ENCODE data around the gene SLC9C1.
"Not testable (repeated sequence)": the region's sequence is repeated elsewhere in the genome, so short reads cannot be mapped to it uniquely, and the experiment has no call there.

SLC9C1 gene

DNA sequence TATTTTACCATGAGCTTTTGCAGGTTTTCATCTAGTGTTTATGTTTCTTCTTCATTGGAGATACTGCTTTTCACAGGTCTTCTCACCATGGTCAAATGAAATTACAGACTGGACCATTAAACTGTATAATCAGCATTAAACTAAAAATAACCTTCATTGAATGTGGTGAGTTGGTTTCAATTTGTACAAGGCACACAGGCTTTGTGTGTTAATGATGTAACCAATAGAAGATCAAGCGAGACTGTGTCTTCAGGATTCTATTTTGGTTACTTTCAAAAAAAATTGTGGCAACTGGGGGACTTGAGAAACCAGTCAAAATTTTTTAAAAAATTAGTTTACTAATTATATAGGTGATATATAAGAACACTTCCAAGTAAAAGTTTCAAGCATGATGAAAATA, 106.7 kb downstream of the SLC9C1 start:
- no peak overlapping the region for H3K27ac ChIP-seq
- no peak for TF ChIP-seq ZFX (IDR thresholded peaks at IDR 0.05)
- TF ChIP-seq, protein P1, sequence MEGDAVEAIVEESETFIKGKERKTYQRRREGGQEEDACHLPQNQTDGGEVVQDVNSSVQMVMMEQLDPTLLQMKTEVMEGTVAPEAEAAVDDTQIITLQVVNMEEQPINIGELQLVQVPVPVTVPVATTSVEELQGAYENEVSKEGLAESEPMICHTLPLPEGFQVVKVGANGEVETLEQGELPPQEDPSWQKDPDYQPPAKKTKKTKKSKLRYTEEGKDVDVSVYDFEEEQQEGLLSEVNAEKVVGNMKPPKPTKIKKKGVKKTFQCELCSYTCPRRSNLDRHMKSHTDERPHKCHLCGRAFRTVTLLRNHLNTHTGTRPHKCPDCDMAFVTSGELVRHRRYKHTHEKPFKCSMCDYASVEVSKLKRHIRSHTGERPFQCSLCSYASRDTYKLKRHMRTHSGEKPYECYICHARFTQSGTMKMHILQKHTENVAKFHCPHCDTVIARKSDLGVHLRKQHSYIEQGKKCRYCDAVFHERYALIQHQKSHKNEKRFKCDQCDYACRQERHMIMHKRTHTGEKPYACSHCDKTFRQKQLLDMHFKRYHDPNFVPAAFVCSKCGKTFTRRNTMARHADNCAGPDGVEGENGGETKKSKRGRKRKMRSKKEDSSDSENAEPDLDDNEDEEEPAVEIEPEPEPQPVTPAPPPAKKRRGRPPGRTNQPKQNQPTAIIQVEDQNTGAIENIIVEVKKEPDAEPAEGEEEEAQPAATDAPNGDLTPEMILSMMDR (conservative IDR thresholded peaks at IDR 0.05): no peak

DNA sequence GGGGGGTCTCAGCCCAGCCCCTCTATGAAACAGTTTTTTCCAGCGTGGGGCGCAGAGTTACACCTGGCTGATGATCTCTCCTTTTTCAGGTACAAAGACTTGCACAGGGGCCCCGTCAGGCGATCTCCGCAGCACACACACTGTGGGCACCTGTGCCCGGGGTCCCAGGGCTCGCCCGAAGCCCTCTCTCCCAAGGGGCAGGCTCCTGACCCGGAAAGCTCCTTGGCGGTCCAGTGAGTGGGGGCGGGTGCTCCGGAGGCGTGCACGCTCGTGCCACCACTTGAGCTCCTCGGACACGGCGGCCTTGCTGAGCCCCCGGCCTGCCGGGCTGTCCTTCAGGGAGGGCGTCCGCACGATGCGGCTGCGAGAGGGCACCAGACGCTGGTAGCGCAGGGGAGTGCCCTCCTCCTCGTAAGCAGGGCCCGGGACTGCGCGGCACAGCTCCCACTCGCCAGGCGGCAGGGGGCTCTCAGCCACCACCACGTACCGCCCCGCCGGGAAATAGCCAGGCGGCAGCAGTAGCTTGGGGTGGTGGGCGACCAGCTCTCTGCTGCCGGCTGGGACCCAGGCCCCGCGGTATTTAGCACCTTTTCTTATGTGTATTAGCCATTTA, 108.5 kb downstream of the SLC9C1 start:
- H3K27ac ChIP-seq: not testable (repeated sequence)

DNA sequence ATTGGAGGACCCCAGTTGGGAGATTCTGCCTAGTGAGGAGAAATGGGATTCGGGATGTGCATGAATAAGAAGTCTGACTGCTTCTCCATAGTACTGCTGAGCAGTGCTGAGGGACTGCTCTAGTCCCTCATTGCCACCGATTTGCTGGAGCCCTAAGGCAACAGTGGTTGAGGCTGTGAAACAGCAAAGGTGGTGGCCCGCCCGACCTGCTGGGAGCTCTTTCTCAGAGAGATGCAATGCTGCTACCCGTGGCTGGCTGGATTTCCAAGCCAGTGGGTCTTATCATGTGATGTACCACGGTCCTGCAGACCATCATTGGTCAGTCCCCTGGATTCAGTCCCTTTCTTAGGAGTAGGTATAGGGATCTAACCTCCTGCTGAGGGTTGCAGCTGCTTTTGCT, 118.4 kb downstream of the SLC9C1 start:
- H3K27ac ChIP-seq: no peak overlapping the region
- TF ChIP-seq, protein P1 (conservative IDR thresholded peaks at IDR 0.05): no peak
- TF ChIP-seq ZFX (IDR thresholded peaks at IDR 0.05): no peak

DNA sequence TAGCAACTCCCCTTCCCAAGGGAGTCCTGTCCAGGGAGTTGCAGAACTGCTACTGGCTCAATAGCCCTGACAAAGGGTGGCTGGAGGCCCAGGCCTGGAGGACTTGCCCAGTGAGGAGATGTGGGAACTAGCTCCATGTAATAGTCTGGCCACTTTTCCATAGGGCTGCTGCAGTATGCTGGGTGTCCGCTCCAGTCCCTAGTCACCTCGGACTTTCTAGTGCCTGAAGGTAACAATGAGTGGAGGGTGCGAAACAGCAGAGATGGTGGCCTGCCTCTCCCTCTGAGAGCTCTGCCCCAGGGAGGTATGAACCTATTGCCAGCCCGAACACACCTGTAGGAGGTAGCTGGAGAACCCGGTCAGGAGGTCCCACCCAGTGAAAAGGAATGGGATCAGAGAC, 119.0 kb downstream of the SLC9C1 start:
- TF ChIP-seq ZFX (IDR thresholded peaks at IDR 0.05): no peak
- TF ChIP-seq, protein P1 (conservative IDR thresholded peaks at IDR 0.05): no peak
- H3K27ac ChIP-seq: no peak overlapping the region

DNA sequence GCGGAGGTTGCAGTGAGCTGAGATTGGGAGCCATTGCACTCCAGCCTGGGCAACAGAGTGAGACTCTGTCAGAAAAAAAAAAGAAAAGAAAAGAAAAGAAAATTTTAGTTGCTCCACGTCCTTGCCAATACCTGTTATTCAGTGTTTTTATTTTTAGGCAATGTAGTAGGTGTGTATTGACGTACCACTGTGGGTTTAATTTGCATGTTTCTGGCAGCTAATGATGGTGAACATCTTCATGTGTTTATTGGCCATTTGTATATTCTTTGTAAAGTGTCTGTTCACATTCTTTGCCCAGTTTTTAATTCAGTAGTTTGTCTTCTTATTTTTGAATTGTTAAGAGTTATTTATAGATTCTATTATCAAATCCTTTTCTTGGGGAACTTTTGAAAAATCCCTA, 122.9 kb downstream of the SLC9C1 start:
- TF ChIP-seq, protein P1 (conservative IDR thresholded peaks at IDR 0.05): no peak
- no peak for TF ChIP-seq ZFX (IDR thresholded peaks at IDR 0.05)

DNA sequence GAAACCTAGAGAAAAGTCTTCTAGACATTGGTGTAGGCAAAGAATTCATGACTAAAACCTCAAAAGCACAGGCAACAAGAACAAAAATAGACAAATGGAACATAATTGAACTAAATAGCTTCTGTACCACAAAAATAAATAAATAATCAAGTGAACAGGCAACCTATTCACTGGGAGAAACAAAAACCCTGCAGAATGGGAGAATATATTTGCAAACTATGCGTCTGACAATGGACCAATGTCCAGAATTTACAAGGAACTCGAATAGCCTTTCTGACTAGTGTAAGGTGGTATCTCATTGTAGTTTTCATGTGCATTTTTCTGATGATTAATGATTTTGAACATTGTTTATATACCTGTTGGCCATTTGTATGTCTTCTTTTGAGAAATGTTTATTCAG, 124.0 kb downstream of the SLC9C1 start:
- TF ChIP-seq ZFX (IDR thresholded peaks at IDR 0.05): no peak
- TF ChIP-seq, protein P1 (conservative IDR thresholded peaks at IDR 0.05): no peak
- no peak overlapping the region for H3K27ac ChIP-seq

More for the DNA sequence above, 122.9 kb downstream of the SLC9C1 start:
- H3K27ac ChIP-seq: no peak overlapping the region

DNA sequence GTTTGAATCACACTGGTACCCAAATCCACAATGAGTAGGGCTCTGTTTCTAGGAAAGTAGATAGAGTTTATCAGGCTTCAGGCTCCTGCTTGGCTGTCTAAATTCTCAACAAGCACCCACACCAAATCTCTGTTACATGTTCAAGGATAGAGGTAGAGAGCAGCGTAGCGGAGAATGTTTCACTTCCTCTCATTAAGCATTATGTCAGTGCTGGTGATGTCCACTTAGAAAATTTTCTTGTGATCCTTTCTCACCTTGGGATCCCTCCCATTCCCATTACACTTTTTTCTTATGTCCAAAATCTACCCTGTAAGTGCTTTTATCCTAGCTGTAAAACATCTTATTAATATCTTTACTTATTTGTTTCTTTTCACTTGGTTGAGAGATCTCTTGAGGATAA, 126.3 kb downstream of the SLC9C1 start:
- no peak for TF ChIP-seq ZFX (IDR thresholded peaks at IDR 0.05)
- TF ChIP-seq, protein P1 (conservative IDR thresholded peaks at IDR 0.05): no peak
- H3K27ac ChIP-seq: no peak overlapping the region

DNA sequence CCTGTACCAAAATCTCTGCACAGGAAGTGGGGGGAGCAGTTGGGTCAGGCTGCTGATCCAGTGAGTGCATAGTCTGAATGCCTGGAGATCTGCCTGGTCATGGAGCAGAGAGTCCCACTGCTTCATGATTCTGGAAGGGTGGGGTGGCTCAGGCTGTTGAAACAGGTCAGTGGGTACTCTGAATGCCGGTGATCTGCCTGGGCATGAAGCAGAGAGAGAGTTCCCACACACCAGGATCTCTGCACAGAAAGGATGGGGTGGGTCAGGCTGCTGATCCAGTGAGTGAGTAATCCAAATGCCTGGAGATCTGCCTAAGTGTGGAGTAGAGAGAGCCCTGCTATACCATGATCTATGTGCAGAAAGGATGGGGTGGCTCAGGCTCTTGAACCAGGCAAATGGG, 144.9 kb downstream of the SLC9C1 start:
- TF ChIP-seq, protein P1 (conservative IDR thresholded peaks at IDR 0.05): no peak
- TF ChIP-seq ZFX (IDR thresholded peaks at IDR 0.05): no peak
- no peak overlapping the region for H3K27ac ChIP-seq

All from C4-2B (cell line).